CD14-positive monocyte (primary cell): ENCODE measurements around the gene GPANK1. TPM values are rescaled to one million over a fixed set of nuclear protein-coding genes. Genes with fewer than 3 reads are reported as not detected.

Experiments used
- DNase-seq, 3 donors: peaks; one replicate each; pipeline ENCODE4 v3.0.0-alpha.2; 2011 to 2022
- H2AFZ ChIP-seq: 2 replicates; pipeline ENCODE4 v1.6.0; 2012; ENCODE audit warnings: mild to moderate bottlenecking, low read depth, low read length, inconsistent platforms; ENCODE audit not compliant: insufficient read depth, poor library complexity, severe bottlenecking
- H3K27ac ChIP-seq, 2 donors: 1 replicate in 1 of 2; 2 replicates in 1 of 2; pipeline ENCODE4 v1.5.1; 2012 to 2013; ENCODE audit warnings: low read length in 2 of 2, control low read depth in 1 of 2, inconsistent platforms in 1 of 2, low read depth in 1 of 2, mild to moderate bottlenecking in 1 of 2
- H3K27me3 ChIP-seq, 2 donors: one replicate each; pipeline versions ENCODE4 v1.6.0 to v1.6.1; 2011 to 2013; ENCODE audit warnings: low read length in 2 of 2; ENCODE audit not compliant: control insufficient read depth in 2 of 2, insufficient read depth in 2 of 2
- H3K36me3 ChIP-seq, 2 donors: replicated peaks in 1 of 2; 1 replicate in 1 of 2; 2 replicates in 1 of 2; pipeline versions ENCODE4 v1.5.1 to v1.6.1; 2012 to 2013; ENCODE audit warnings: low read length in 2 of 2, control low read depth in 1 of 2, inconsistent platforms in 1 of 2, mild to moderate bottlenecking in 1 of 2; ENCODE audit not compliant: insufficient read depth in 2 of 2, control insufficient read depth in 1 of 2
- H3K4me1 ChIP-seq, 2 donors: 1 replicate in 1 of 2; 2 replicates in 1 of 2; pipeline versions ENCODE4 v1.5.1 to v1.6.1; 2012 to 2013; ENCODE audit warnings: low read length in 2 of 2, control low read depth in 1 of 2, inconsistent platforms in 1 of 2, mild to moderate bottlenecking in 1 of 2, moderate library complexity in 1 of 2; ENCODE audit not compliant: insufficient read depth in 2 of 2, control insufficient read depth in 1 of 2
- H3K4me2 ChIP-seq: replicated peaks from 2 replicates; pipeline ENCODE3; 2012; ENCODE audit warnings: low read length, moderate library complexity, mild to moderate bottlenecking; ENCODE audit not compliant: poor library complexity, severe bottlenecking; ENCODE audit errors: extremely low read depth
- H3K4me3 ChIP-seq, 3 experiments: fragments of 200-600 bp in 1 of 3; sonication (generic) in 1 of 3; replicated peaks in 1 of 3; 1 replicate in 2 of 3; 2 replicates in 1 of 3; pipeline ENCODE4 v1.5.1; 2011 to 2013; ENCODE audit warnings: low read length in 3 of 3, mild to moderate bottlenecking in 3 of 3, control low read depth in 2 of 3, low read depth in 2 of 3, inconsistent platforms in 1 of 3, moderate library complexity in 1 of 3
- H3K79me2 ChIP-seq: 2 replicates; pipeline ENCODE4 v1.6.0; 2012; ENCODE audit warnings: mild to moderate bottlenecking, control low read depth, inconsistent platforms, low read length, moderate library complexity; ENCODE audit not compliant: insufficient read depth
- H3K9ac ChIP-seq: 2 replicates; pipeline ENCODE4 v1.6.0; 2017; ENCODE audit warnings: low read length, mild to moderate bottlenecking; ENCODE audit not compliant: insufficient read depth, poor library complexity, severe bottlenecking
- H3K9me3 ChIP-seq, 2 donors: replicated peaks in 1 of 2; 1 replicate in 1 of 2; 2 replicates in 1 of 2; pipeline versions ENCODE4 v1.5.1 to v1.6.1; 2012 to 2013; ENCODE audit warnings: low read length in 2 of 2, control low read depth in 1 of 2; ENCODE audit not compliant: control insufficient read depth in 1 of 2, insufficient read depth in 1 of 2
- H4K20me1 ChIP-seq: 2 replicates; pipeline ENCODE4 v1.6.0; 2012; ENCODE audit warnings: mild to moderate bottlenecking, low read length, control low read depth, moderate library complexity; ENCODE audit not compliant: insufficient read depth
- H3K27ac Mint-ChIP-seq, 7 donors: one replicate each; pipeline ENCODE4 v1.8.0; 2020; ENCODE audit warnings: mild to moderate bottlenecking in 7 of 7, mixed read lengths in 7 of 7, moderate library complexity in 6 of 7, inconsistent platforms in 2 of 7
- H3K27me3 Mint-ChIP-seq, 3 donors: one replicate each; pipeline ENCODE4 v1.8.0; 2021 to 2022; ENCODE audit warnings: low read depth in 3 of 3, mild to moderate bottlenecking in 3 of 3, mixed read lengths in 3 of 3, moderate library complexity in 3 of 3, inconsistent platforms in 1 of 3
- H3K36me3 Mint-ChIP-seq, 2 donors: one replicate each; pipeline ENCODE4 v1.8.0; 2020; ENCODE audit warnings: mixed read lengths in 2 of 2, inconsistent platforms in 1 of 2, mild to moderate bottlenecking in 1 of 2
- H3K4me1 Mint-ChIP-seq: one replicate; pipeline ENCODE4 v1.8.0; 2020; ENCODE audit warnings: mild to moderate bottlenecking, mixed read lengths
- H3K4me3 Mint-ChIP-seq, 2 donors: one replicate each; pipeline ENCODE4 v1.8.0; 2020; ENCODE audit warnings: mild to moderate bottlenecking in 2 of 2, mixed read lengths in 2 of 2, moderate library complexity in 1 of 2
- H3K9me3 Mint-ChIP-seq, 7 donors: one replicate each; pipeline ENCODE4 v1.8.0; 2020 to 2022; ENCODE audit warnings: mixed read lengths in 7 of 7, mild to moderate bottlenecking in 6 of 7, moderate library complexity in 6 of 7, inconsistent platforms in 2 of 7
- WGBS: methylation state at CpG from one replicate; pipeline ENCODE4 v1.1.5; 2013; ENCODE audit warnings: missing lambda C conversion rate; ENCODE audit not compliant: insufficient coverage; 5-methylcytosine and 5-hydroxymethylcytosine counted together
- intact Hi-C, 2 donors: fragments of 100-400 bp; cut with micrococcal nuclease; formaldehyde crosslinking; loops; one replicate each; pipeline versions ENCODE4 v1.15.0 to v1.15.1; 2023
- polyA plus RNA-seq, 3 donors: library from polyadenylated mRNA; depleted of rRNA in 1 of 3; unstranded in 2 of 3; stranded (reverse) in 1 of 3; fragments of 300-500 nt in 2 of 3; fragments of >200 nt in 1 of 3; fragmentation: Illumina TruSeq in 2 of 3; gene quantifications; 1 replicate in 2 of 3; 2 replicates in 1 of 3; pipeline ENCODE4 v1.2.3, GENCODE V29; 2012 to 2021
- TF ChIP-seq, protein P1 (sequence below): fragments of 200-600 bp; IDR thresholded peaks from one replicate; pipeline ENCODE4 v1.8.0; 2022; ENCODE audit warnings: antibody characterized with exemption, mild to moderate bottlenecking

The GPANK1 gene
- polyA plus RNA-seq, 3 donors, result 10.8 to 13.9 (median 12.0) TPM

DNA sequence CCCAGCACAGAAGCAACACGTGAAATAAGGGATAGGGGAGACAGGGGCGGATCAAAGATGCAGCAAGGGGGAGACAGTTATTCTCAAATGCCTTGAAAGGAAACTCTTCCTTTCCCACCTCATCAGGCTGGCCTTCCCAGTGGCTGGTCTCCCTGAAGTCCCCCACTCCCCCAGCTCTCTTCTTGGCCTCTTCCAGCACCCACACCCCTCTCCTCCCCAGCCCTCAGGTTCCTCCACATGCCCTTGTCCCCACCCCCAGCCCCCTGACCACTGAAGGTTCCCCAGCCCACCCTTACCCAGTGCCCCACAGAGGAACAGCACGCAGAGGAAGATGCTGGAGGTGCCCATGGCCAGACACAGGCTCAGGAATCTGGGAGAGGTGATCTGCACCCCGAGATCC, 48.7 kb upstream of the GPANK1 start:
- Histone ChIP-seq H3K9ac (no peak overlapping the region), H3K4me3 (no peak overlapping the region), H3K27me3 (no peaks in the 10 kb centered on the region), H3K9me3 (no peaks in the 10 kb centered on the region), H3K36me3 (no peaks in the 10 kb centered on the region), H3K27ac (no peak overlapping the region), H4K20me1 (no peaks in the 10 kb centered on the region), H2AFZ (no peak overlapping the region), H3K4me2 (no peak overlapping the region), H3K79me2 (no peaks in the 10 kb centered on the region), H3K4me1 (peaks cover 21 to 27% of the 10 kb centered on the region in 2 donors)
- no peaks in the 10 kb centered on the region for H3K36me3 Mint-ChIP-seq
- no peak for DNase-seq
- H3K27ac Mint-ChIP-seq, result peak overlapping the region in 1 of 7 donors; percentile 47
- peaks cover 28% of the 10 kb centered on the region for H3K4me1 Mint-ChIP-seq
- H3K4me3 Mint-ChIP-seq, result no peak overlapping the region
- intact Hi-C loops, result no loop called here
- TF ChIP-seq, protein P1, sequence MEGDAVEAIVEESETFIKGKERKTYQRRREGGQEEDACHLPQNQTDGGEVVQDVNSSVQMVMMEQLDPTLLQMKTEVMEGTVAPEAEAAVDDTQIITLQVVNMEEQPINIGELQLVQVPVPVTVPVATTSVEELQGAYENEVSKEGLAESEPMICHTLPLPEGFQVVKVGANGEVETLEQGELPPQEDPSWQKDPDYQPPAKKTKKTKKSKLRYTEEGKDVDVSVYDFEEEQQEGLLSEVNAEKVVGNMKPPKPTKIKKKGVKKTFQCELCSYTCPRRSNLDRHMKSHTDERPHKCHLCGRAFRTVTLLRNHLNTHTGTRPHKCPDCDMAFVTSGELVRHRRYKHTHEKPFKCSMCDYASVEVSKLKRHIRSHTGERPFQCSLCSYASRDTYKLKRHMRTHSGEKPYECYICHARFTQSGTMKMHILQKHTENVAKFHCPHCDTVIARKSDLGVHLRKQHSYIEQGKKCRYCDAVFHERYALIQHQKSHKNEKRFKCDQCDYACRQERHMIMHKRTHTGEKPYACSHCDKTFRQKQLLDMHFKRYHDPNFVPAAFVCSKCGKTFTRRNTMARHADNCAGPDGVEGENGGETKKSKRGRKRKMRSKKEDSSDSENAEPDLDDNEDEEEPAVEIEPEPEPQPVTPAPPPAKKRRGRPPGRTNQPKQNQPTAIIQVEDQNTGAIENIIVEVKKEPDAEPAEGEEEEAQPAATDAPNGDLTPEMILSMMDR, result no peak
- no CpG with 5 or more reads among the region's 4 CpGs for WGBS
- H3K9me3 Mint-ChIP-seq, result peaks cover 0 to 2% (median 0%) of the 10 kb centered on the region in 7 donors
- peaks cover 0 to 9% (median 4%) of the 10 kb centered on the region in 3 donors for H3K27me3 Mint-ChIP-seq

- Histone ChIP-seq H2AFZ (peak overlapping the region; percentile 38), H4K20me1 (no peaks in the 10 kb centered on the region), H3K4me1 (peaks cover 21 to 27% of the 10 kb centered on the region in 2 donors), H3K9me3 (no peaks in the 10 kb centered on the region), H3K4me2 (no peak overlapping the region), H3K27ac (no peak overlapping the region), H3K4me3 (no peak overlapping the region), H3K9ac (no peak overlapping the region), H3K79me2 (no peaks in the 10 kb centered on the region), H3K27me3 (no peaks in the 10 kb centered on the region), H3K36me3 (no peaks in the 10 kb centered on the region)
- Mint-ChIP-seq H3K36me3 (no peaks in the 10 kb centered on the region), H3K27ac (peak overlapping the region in 2 of 7 donors; percentile 56 to 60), H3K4me3 (peak overlapping the region in 1 of 2 donors; percentile 23), H3K27me3 (peaks cover 0 to 9% (median 1%) of the 10 kb centered on the region in 3 donors), H3K4me1 (peaks cover 28% of the 10 kb centered on the region), H3K9me3 (peaks cover 0 to 2% (median 0%) of the 10 kb centered on the region in 7 donors)
- TF ChIP-seq, protein P1, result peak; percentile 26
- 63% methylated on average over 8 of the region's 8 CpGs for WGBS
- DNase-seq, result peak; percentile 32 to 49 (median 35)
- intact Hi-C loops, result no loop called here
Measured at GRCh38 chr6:31712296-31712695, 47.5 kb upstream of the GPANK1 start.
